ENCODE measurements around the gene GBP6.

Gene GBP6

GRCh38 chr1:89350298-89350697, 13.6 kb upstream of the GBP6 start:
- TF ChIP-seq, protein P1, sequence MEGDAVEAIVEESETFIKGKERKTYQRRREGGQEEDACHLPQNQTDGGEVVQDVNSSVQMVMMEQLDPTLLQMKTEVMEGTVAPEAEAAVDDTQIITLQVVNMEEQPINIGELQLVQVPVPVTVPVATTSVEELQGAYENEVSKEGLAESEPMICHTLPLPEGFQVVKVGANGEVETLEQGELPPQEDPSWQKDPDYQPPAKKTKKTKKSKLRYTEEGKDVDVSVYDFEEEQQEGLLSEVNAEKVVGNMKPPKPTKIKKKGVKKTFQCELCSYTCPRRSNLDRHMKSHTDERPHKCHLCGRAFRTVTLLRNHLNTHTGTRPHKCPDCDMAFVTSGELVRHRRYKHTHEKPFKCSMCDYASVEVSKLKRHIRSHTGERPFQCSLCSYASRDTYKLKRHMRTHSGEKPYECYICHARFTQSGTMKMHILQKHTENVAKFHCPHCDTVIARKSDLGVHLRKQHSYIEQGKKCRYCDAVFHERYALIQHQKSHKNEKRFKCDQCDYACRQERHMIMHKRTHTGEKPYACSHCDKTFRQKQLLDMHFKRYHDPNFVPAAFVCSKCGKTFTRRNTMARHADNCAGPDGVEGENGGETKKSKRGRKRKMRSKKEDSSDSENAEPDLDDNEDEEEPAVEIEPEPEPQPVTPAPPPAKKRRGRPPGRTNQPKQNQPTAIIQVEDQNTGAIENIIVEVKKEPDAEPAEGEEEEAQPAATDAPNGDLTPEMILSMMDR (IDR thresholded peaks at IDR 0.05; ENCODE audit: low read depth, low read length), result no peak
- no peak for TF ChIP-seq EZH2phosphoT487 (IDR thresholded peaks at IDR 0.05; ENCODE audit: low read depth)
- H3K9ac ChIP-seq (ENCODE audit: low read length), result no peak overlapping the region

GRCh38 chr1:89351597-89352311, 12.1 kb upstream of the GBP6 start:
- peaks cover 5% of the 10 kb centered on the region; the same call in 1 of the 2 replicates for H3K4me1 ChIP-seq (ENCODE audit: low read length)
- no peaks in the 10 kb centered on the region for H3K36me3 ChIP-seq (replicated peaks; ENCODE audit: low read depth, low read length)
- no peak overlapping the region for H3K4me3 ChIP-seq (ENCODE audit: low read length)
- H2AFZ ChIP-seq (ENCODE audit: low read depth, low read length), result no peak overlapping the region
- no peaks in the 10 kb centered on the region for H4K20me1 ChIP-seq (ENCODE audit: insufficient read depth, low read length)
- no peak overlapping the region for H3K9ac ChIP-seq (ENCODE audit: low read length)
- H3K9me3 ChIP-seq (ENCODE audit: insufficient read depth, low read length), result no peaks in the 10 kb centered on the region
- no peaks in the 10 kb centered on the region for H3K27me3 ChIP-seq (ENCODE audit: low read depth, low read length)
- no peaks in the 10 kb centered on the region for H3K79me2 ChIP-seq (ENCODE audit: low read length)
- TF ChIP-seq EZH2phosphoT487 (IDR thresholded peaks at IDR 0.05; ENCODE audit: low read depth), result no peak
- TF ChIP-seq, protein P1 (IDR thresholded peaks at IDR 0.05; ENCODE audit: low read depth, low read length), result no peak
- H3K4me2 ChIP-seq (ENCODE audit: low read length), result no peak overlapping the region
- no peak overlapping the region for H3K27ac ChIP-seq (ENCODE audit: low read length)

More at GRCh38 chr1:89350298-89350697, 13.6 kb upstream of the GBP6 start:
- Histone ChIP-seq H3K27me3 (ENCODE audit: low read depth, low read length) (no peaks in the 10 kb centered on the region), H3K9me3 (ENCODE audit: insufficient read depth, low read length) (no peaks in the 10 kb centered on the region), H3K27ac (ENCODE audit: low read length) (no peak overlapping the region), H3K4me3 (ENCODE audit: low read length) (no peak overlapping the region), H2AFZ (ENCODE audit: low read depth, low read length) (no peak overlapping the region), H4K20me1 (ENCODE audit: insufficient read depth, low read length) (no peaks in the 10 kb centered on the region), H3K4me2 (ENCODE audit: low read length) (no peak overlapping the region), H3K4me1 (ENCODE audit: low read length) (peaks cover 4% of the 10 kb centered on the region; the same call in 1 of the 2 replicates), H3K36me3 (replicated peaks; ENCODE audit: low read depth, low read length) (no peaks in the 10 kb centered on the region), H3K79me2 (ENCODE audit: low read length) (no peaks in the 10 kb centered on the region)

DNA sequence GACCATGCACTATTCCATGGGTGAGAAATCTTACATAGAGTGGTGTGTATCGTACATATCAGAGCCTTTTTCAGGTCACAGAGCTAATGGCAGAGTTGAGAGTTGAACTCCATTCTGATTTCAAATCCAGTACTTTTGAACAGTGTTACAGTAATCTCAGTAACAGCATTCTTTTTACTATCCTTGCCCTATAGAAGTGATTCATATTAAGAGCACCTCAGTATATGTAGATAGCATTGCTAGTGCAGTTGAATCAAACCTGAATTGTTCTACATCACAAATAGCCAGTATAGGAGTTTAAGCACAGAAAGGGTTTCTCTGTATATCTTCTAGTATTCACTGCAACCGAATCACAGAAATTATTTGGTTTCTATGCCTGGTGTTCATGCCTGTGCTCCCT, 11.4 kb upstream of the GBP6 start:
- no peaks in the 10 kb centered on the region for H3K36me3 ChIP-seq (replicated peaks; ENCODE audit: low read depth, low read length)
- peaks cover 12% of the 10 kb centered on the region for H3K4me1 ChIP-seq (ENCODE audit: low read length)
- no peaks in the 10 kb centered on the region for H3K27me3 ChIP-seq (ENCODE audit: low read depth, low read length)
- H3K79me2 ChIP-seq (ENCODE audit: low read length), result no peaks in the 10 kb centered on the region
- no peak overlapping the region for H2AFZ ChIP-seq (ENCODE audit: low read depth, low read length)
- no peak overlapping the region for H3K4me3 ChIP-seq (ENCODE audit: low read length)
- no peak overlapping the region for H3K27ac ChIP-seq (ENCODE audit: low read length)
- H3K9ac ChIP-seq (ENCODE audit: low read length), result no peak overlapping the region
- no peak overlapping the region for H3K4me2 ChIP-seq (ENCODE audit: low read length)
- no peaks in the 10 kb centered on the region for H3K9me3 ChIP-seq (ENCODE audit: insufficient read depth, low read length)
- no peaks in the 10 kb centered on the region for H4K20me1 ChIP-seq (ENCODE audit: insufficient read depth, low read length)
- TF ChIP-seq, protein P1 (IDR thresholded peaks at IDR 0.05; ENCODE audit: low read depth, low read length), result no peak
- TF ChIP-seq EZH2phosphoT487 (IDR thresholded peaks at IDR 0.05; ENCODE audit: low read depth), result no peak

- H3K4me1 ChIP-seq (ENCODE audit: low read length), result peaks cover 25% of the 10 kb centered on the region
- H3K79me2 ChIP-seq (ENCODE audit: low read length), result no peaks in the 10 kb centered on the region
- H3K9me3 ChIP-seq (ENCODE audit: insufficient read depth, low read length), result no peaks in the 10 kb centered on the region
- no peak overlapping the region for H2AFZ ChIP-seq (ENCODE audit: low read depth, low read length)
- no peaks in the 10 kb centered on the region for H3K36me3 ChIP-seq (replicated peaks; ENCODE audit: low read depth, low read length)
- H3K27me3 ChIP-seq (ENCODE audit: low read depth, low read length), result no peaks in the 10 kb centered on the region
- TF ChIP-seq EZH2phosphoT487 (IDR thresholded peaks at IDR 0.05; ENCODE audit: low read depth), result no peak
- TF ChIP-seq, protein P1 (IDR thresholded peaks at IDR 0.05; ENCODE audit: low read depth, low read length), result no peak
- H3K4me3 ChIP-seq (ENCODE audit: low read length), result no peak overlapping the region
- no peaks in the 10 kb centered on the region for H4K20me1 ChIP-seq (ENCODE audit: insufficient read depth, low read length)
- H3K4me2 ChIP-seq (ENCODE audit: low read length), result no peak overlapping the region
- no peak overlapping the region for H3K9ac ChIP-seq (ENCODE audit: low read length)
- H3K27ac ChIP-seq (ENCODE audit: low read length), result no peak overlapping the region
These were observed 9.7 kb upstream of the GBP6 start for GRCh38 chr1:89354205-89354604.

All from OCI-LY3 (cell line).